H9 (cell line): ENCODE data around the gene TRIM17. TPM values are rescaled to one million over a fixed set of nuclear protein-coding genes. Genes with fewer than 3 reads are reported as not detected.
"Not testable (repeated sequence)": the region's sequence is repeated elsewhere in the genome, so short reads cannot be mapped to it uniquely, and the experiment has no call there.

Experiments
- DNase-seq: peaks from one replicate; pipeline ENCODE4 v3.0.0-alpha.2; 2017
- H2AFZ ChIP-seq: one replicate; pipeline ENCODE4 v1.6.1; 2013; ENCODE audit warnings: mild to moderate bottlenecking, low read length, control low read depth, moderate library complexity
- H2AK5ac ChIP-seq: 2 replicates; pipeline ENCODE4 v1.6.1; 2013; ENCODE audit warnings: low read length, control low read depth, mixed read lengths; ENCODE audit not compliant: insufficient read length
- H2BK120ac ChIP-seq: one replicate; pipeline ENCODE4 v1.6.1; 2013; ENCODE audit warnings: low read depth, mild to moderate bottlenecking, low read length, control low read depth, inconsistent platforms; ENCODE audit not compliant: poor library complexity, severe bottlenecking
- H2BK12ac ChIP-seq: 2 replicates; pipeline ENCODE4 v1.6.1; 2013; ENCODE audit warnings: low read length, control low read depth, mixed read lengths, low read depth; ENCODE audit not compliant: insufficient read length
- H2BK15ac ChIP-seq: 2 replicates; pipeline ENCODE4 v1.6.1; 2013; ENCODE audit warnings: low read depth, low read length, control low read depth
- H2BK20ac ChIP-seq: one replicate; pipeline ENCODE4 v1.6.1; 2013; ENCODE audit warnings: low read depth, mild to moderate bottlenecking, low read length, control low read depth, inconsistent platforms; ENCODE audit not compliant: poor library complexity, severe bottlenecking
- H2BK5ac ChIP-seq: 2 replicates; pipeline ENCODE4 v1.6.1; 2013; ENCODE audit warnings: low read length, control low read depth, mixed read lengths; ENCODE audit not compliant: insufficient read length
- H3K14ac ChIP-seq: 2 replicates; pipeline ENCODE4 v1.6.1; 2013; ENCODE audit warnings: low read length, control low read depth; ENCODE audit not compliant: insufficient read depth
- H3K18ac ChIP-seq: 2 replicates; pipeline ENCODE4 v1.6.1; 2013; ENCODE audit warnings: low read depth, mild to moderate bottlenecking, mixed read lengths, low read length, control low read depth; ENCODE audit not compliant: insufficient read length
- H3K23ac ChIP-seq: 2 replicates; pipeline ENCODE4 v1.6.1; 2013; ENCODE audit warnings: low read length, control low read depth, mixed read lengths, low read depth; ENCODE audit not compliant: insufficient read length
- H3K23me2 ChIP-seq: 2 replicates; pipeline ENCODE4 v1.6.1; 2013; ENCODE audit warnings: low read depth, mild to moderate bottlenecking, mixed read lengths, low read length, control low read depth; ENCODE audit not compliant: insufficient read length, poor library complexity, severe bottlenecking
- H3K27ac ChIP-seq: 2 replicates; pipeline ENCODE4 v1.5.1; 2013; ENCODE audit warnings: low read length, control low read depth, mixed read lengths, low read depth; ENCODE audit not compliant: insufficient read length
- H3K27me3 ChIP-seq: 2 replicates; pipeline ENCODE4 v1.6.1; 2013; ENCODE audit warnings: low read length, control low read depth, inconsistent platforms; ENCODE audit not compliant: insufficient read depth
- H3K4ac ChIP-seq: 2 replicates; pipeline ENCODE4 v1.6.1; 2013; ENCODE audit warnings: low read depth, mild to moderate bottlenecking, control low read depth, inconsistent platforms, low read length, moderate library complexity
- H3K4me1 ChIP-seq: 2 replicates; pipeline ENCODE4 v1.6.1; 2013; ENCODE audit warnings: low read length, control low read depth, inconsistent platforms; ENCODE audit not compliant: insufficient read depth
- H3K4me2 ChIP-seq: 2 replicates; pipeline ENCODE4 v1.6.1; 2013; ENCODE audit warnings: low read length, control low read depth, mixed read lengths; ENCODE audit not compliant: insufficient read length, insufficient read depth
- H3K56ac ChIP-seq: 2 replicates; pipeline ENCODE4 v1.6.1; 2013; ENCODE audit warnings: low read depth, mild to moderate bottlenecking, mixed read lengths, low read length, control low read depth; ENCODE audit not compliant: insufficient read length
- H3K79me1 ChIP-seq: 2 replicates; pipeline ENCODE4 v1.6.1; 2013; ENCODE audit warnings: low read depth, mild to moderate bottlenecking, moderate library complexity, low read length, control low read depth, inconsistent platforms; ENCODE audit not compliant: insufficient read depth, poor library complexity, severe bottlenecking
- H3K79me2 ChIP-seq: 2 replicates; pipeline ENCODE4 v1.6.1; 2013; ENCODE audit warnings: low read length, control low read depth, inconsistent platforms; ENCODE audit not compliant: insufficient read depth
- H3K9ac ChIP-seq: 2 replicates; pipeline ENCODE4 v1.6.1; 2013; ENCODE audit warnings: low read length, control low read depth, mixed read lengths; ENCODE audit not compliant: insufficient read length; ENCODE audit errors: extremely low read depth
- H3K9me3 ChIP-seq: one replicate; pipeline ENCODE4 v1.6.1; 2013; ENCODE audit warnings: low read depth, low read length, inconsistent platforms; ENCODE audit not compliant: control insufficient read depth
- H3T11ph ChIP-seq: one replicate; pipeline ENCODE4 v1.6.1; 2013; ENCODE audit warnings: mild to moderate bottlenecking, low read length, control low read depth, inconsistent platforms
- H4K20me1 ChIP-seq: one replicate; pipeline ENCODE4 v1.6.1; 2013; ENCODE audit not compliant: control insufficient read depth, insufficient read length, insufficient read depth
- H4K5ac ChIP-seq: 2 replicates; pipeline ENCODE4 v1.6.1; 2013; ENCODE audit warnings: low read depth, mild to moderate bottlenecking, mixed read lengths, low read length, control low read depth; ENCODE audit not compliant: insufficient read length
- H4K8ac ChIP-seq: replicated peaks from 2 replicates; pipeline ENCODE4 v1.6.1; 2013; ENCODE audit warnings: low read length, control low read depth, mixed read lengths, low read depth; ENCODE audit not compliant: insufficient read length
- H4K91ac ChIP-seq: 2 replicates; pipeline ENCODE4 v1.6.1; 2013; ENCODE audit warnings: low read depth, mild to moderate bottlenecking, moderate library complexity, mixed read lengths, low read length, control low read depth; ENCODE audit not compliant: insufficient read length
- H3K27ac Mint-ChIP-seq, 3 experiments: 2 replicates in 2 of 3; 3 replicates in 1 of 3; pipeline ENCODE4 v1.8.0; 2020 to 2021; ENCODE audit warnings: mixed read lengths in 3 of 3, mild to moderate bottlenecking in 1 of 3, moderate library complexity in 1 of 3
- H3K27me3 Mint-ChIP-seq: 2 replicates; pipeline ENCODE4 v1.8.0; 2021; ENCODE audit warnings: low read depth, mild to moderate bottlenecking, moderate library complexity, mixed read lengths
- H3K36me3 Mint-ChIP-seq, 3 experiments: 2 replicates in 2 of 3; 3 replicates in 1 of 3; pipeline ENCODE4 v1.8.0; 2020 to 2021; ENCODE audit warnings: low read depth in 3 of 3, mixed read lengths in 3 of 3; ENCODE audit not compliant: insufficient read depth in 1 of 3
- H3K4me1 Mint-ChIP-seq, 2 experiments: 2 replicates each; pipeline ENCODE4 v1.8.0; 2020; ENCODE audit warnings: mixed read lengths in 2 of 2
- H3K4me3 Mint-ChIP-seq, 2 experiments: 2 replicates in 1 of 2; 3 replicates in 1 of 2; pipeline ENCODE4 v1.8.0; 2020 to 2021; ENCODE audit warnings: mild to moderate bottlenecking in 2 of 2, mixed read lengths in 2 of 2, moderate library complexity in 1 of 2
- H3K9me3 Mint-ChIP-seq, 2 experiments: 2 replicates in 1 of 2; 3 replicates in 1 of 2; pipeline ENCODE4 v1.8.0; 2020; ENCODE audit warnings: mild to moderate bottlenecking in 2 of 2, mixed read lengths in 2 of 2, moderate library complexity in 1 of 2
- CTCF ChIP-seq: fragments of 200-600 bp; sonication (generic); conservative IDR thresholded peaks from 3 replicates; pipeline ENCODE4 v1.8.0; 2021; ENCODE audit warnings: antibody characterized with exemption, mild to moderate bottlenecking
- WGBS: extraction: QIAGEN DNeasy Blood & Tissue Kit; methylation state at CpG from one replicate; pipeline ENCODE4 v1.1.7; 2013; ENCODE audit warnings: missing lambda C conversion rate, low lambda C conversion rate, mixed read lengths; ENCODE audit not compliant: insufficient read length; ENCODE audit errors: extremely low coverage; 5-methylcytosine and 5-hydroxymethylcytosine counted together
- total RNA-seq: library from RNA; stranded (reverse); gene quantifications from 2 replicates; pipeline ENCODE4 v1.2.1, GENCODE V29; 2021

TRIM17 gene
- total RNA-seq, 1 experiment from 2014 or later: 2.8 TPM

GRCh38 chr1:228434689-228435088 is 18.0 kb upstream of the TRIM17 start:
- H3K79me2 ChIP-seq: no peaks in the 10 kb centered on the region
- no peak overlapping the region for H2BK12ac ChIP-seq
- H2AK5ac ChIP-seq: no peak overlapping the region
- Mint-ChIP-seq H3K9me3 (no peaks in the 10 kb centered on the region), H3K27me3 (peaks cover 91% of the 10 kb centered on the region), H3K4me1 (peaks cover 13 to 20% of the 10 kb centered on the region in 2 experiments), H3K36me3 (no peaks in the 10 kb centered on the region), H3K4me3 (no peak overlapping the region), H3K27ac (no peak overlapping the region)
- H4K8ac ChIP-seq: no peak overlapping the region
- no peak overlapping the region for H4K91ac ChIP-seq
- H2BK120ac ChIP-seq: no peak overlapping the region
- H3K27ac ChIP-seq: no peak overlapping the region
- H3K27me3 ChIP-seq: peaks cover 7% of the 10 kb centered on the region
- H2BK15ac ChIP-seq: no peak overlapping the region
- H3K14ac ChIP-seq: no peak overlapping the region
- H4K5ac ChIP-seq: no peak overlapping the region
- no peak overlapping the region for H3K23ac ChIP-seq
- no peak overlapping the region for H3T11ph ChIP-seq
- DNase-seq: no peak
- H3K79me1 ChIP-seq: no peaks in the 10 kb centered on the region
- WGBS: no CpG with 5 or more reads among the region's 4 CpGs
- H3K4me2 ChIP-seq: no peak overlapping the region
- H2BK20ac ChIP-seq: no peak overlapping the region
- no peaks in the 10 kb centered on the region for H3K9me3 ChIP-seq
- no peak overlapping the region for H3K18ac ChIP-seq
- H3K56ac ChIP-seq: no peak overlapping the region
- TF ChIP-seq CTCF: no peak
- no peaks in the 10 kb centered on the region for H4K20me1 ChIP-seq
- no peak overlapping the region for H2AFZ ChIP-seq
- H3K4me1 ChIP-seq: no peaks in the 10 kb centered on the region; the same call in 1 of the 2 replicates
- no peaks in the 10 kb centered on the region for H3K23me2 ChIP-seq
- no peak overlapping the region for H3K4ac ChIP-seq
- H3K9ac ChIP-seq: no peak overlapping the region
- no peak overlapping the region for H2BK5ac ChIP-seq

- H2BK120ac ChIP-seq, H4K5ac ChIP-seq, H2BK5ac ChIP-seq, H2AFZ ChIP-seq, H3K9me3 Mint-ChIP-seq, H3K14ac ChIP-seq, H3K36me3 Mint-ChIP-seq, H3K9ac ChIP-seq, H2BK12ac ChIP-seq, H3K23ac ChIP-seq, H3K79me1 ChIP-seq, H3K79me2 ChIP-seq, H3K27ac Mint-ChIP-seq, H2BK15ac ChIP-seq, H3K56ac ChIP-seq, H4K91ac ChIP-seq, H3K4me2 ChIP-seq, H3K27me3 ChIP-seq, H3K9me3 ChIP-seq, H3K4me1 ChIP-seq, H2AK5ac ChIP-seq, H3K4ac ChIP-seq, H3K23me2 ChIP-seq, H3K4me3 Mint-ChIP-seq, H3K27ac ChIP-seq, DNase-seq, H3K18ac ChIP-seq, H3T11ph ChIP-seq, H4K20me1 ChIP-seq, H4K8ac ChIP-seq, H2BK20ac ChIP-seq: not testable (repeated sequence)
- Mint-ChIP-seq H3K4me1 (peaks cover 16 to 23% of the 10 kb centered on the region in 2 experiments), H3K27me3 (peaks cover 91% of the 10 kb centered on the region)
- WGBS: no CpG with 5 or more reads among the region's 7 CpGs
Observed at GRCh38 chr1:228433337-228434053, 16.8 kb upstream of the TRIM17 start.
